ENCODE results near the gene DYNC1LI1. TPM values are rescaled to one million over a fixed set of nuclear protein-coding genes. Genes with fewer than 3 reads are reported as not detected.
A peak's percentile ranks its signal among the peaks of the same experiment; 100 is the strongest.

DYNC1LI1 gene
- total and polyA plus RNA-seq, 2 donors (not counting 1 experiment from before 2014, with no cell fraction given): 44.1 to 49.8 TPM

DNA sequence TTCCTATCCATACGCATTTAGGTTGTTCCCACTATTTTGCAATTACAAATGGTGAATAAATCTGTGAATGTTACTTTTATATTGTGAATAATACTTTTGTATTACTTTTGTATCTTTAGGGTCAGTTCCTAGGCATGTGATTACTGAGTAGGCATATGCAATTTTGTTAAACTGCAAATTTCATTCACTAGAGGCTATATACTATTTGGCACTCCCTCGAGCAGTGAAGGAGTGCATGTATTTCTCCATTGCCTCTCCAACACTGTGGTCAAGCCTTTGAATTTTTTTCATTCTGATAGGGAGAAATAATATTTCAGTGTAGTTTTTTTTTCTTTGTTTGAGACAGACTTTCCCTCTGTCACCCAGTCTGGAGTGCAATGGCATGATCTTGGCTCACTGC is 59.7 kb downstream of the DYNC1LI1 start:
- no peak overlapping the region for H3K4me3 ChIP-seq (replicated peaks in 1 of 4; ENCODE audit: control extremely low read depth in 1 of 4, insufficient read depth in 1 of 4, low read depth in 3 of 4, low read length in 4 of 4)
- H3K4me1 ChIP-seq (ENCODE audit: control insufficient read depth, extremely low read depth, insufficient read depth, low read length): no peaks in the 10 kb centered on the region
- H3K27ac ChIP-seq (ENCODE audit: insufficient read depth, low read length): no peak overlapping the region
- H3K9ac ChIP-seq (ENCODE audit: insufficient read depth, low read length): no peak overlapping the region
- TF ChIP-seq EZH2 (IDR thresholded peaks at IDR 0.05; ENCODE audit: low read length, missing control alignments): no peak
- TF ChIP-seq, protein P1, sequence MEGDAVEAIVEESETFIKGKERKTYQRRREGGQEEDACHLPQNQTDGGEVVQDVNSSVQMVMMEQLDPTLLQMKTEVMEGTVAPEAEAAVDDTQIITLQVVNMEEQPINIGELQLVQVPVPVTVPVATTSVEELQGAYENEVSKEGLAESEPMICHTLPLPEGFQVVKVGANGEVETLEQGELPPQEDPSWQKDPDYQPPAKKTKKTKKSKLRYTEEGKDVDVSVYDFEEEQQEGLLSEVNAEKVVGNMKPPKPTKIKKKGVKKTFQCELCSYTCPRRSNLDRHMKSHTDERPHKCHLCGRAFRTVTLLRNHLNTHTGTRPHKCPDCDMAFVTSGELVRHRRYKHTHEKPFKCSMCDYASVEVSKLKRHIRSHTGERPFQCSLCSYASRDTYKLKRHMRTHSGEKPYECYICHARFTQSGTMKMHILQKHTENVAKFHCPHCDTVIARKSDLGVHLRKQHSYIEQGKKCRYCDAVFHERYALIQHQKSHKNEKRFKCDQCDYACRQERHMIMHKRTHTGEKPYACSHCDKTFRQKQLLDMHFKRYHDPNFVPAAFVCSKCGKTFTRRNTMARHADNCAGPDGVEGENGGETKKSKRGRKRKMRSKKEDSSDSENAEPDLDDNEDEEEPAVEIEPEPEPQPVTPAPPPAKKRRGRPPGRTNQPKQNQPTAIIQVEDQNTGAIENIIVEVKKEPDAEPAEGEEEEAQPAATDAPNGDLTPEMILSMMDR (conservative IDR thresholded peaks at IDR 0.05 in 1 of 2, IDR thresholded peaks at IDR 0.05 in 1 of 2; ENCODE audit: low read depth in 1 of 2, low read length in 2 of 2): no peak
- no peaks in the 10 kb centered on the region for H3K27me3 ChIP-seq (ENCODE audit: control insufficient read depth, insufficient read depth, low read length)
- H3K4me2 ChIP-seq (ENCODE audit: extremely low read depth, insufficient read depth, low read length): no peak overlapping the region
- DNase-seq (ENCODE audit: low read depth in 2 of 2): no peak
- no peaks in the 10 kb centered on the region for H3K36me3 ChIP-seq (ENCODE audit: control insufficient read depth, insufficient read depth, low read length)
- no peaks in the 10 kb centered on the region for H3K9me3 ChIP-seq (ENCODE audit: control insufficient read depth, insufficient read depth, low read depth, low read length)
- no peaks in the 10 kb centered on the region for H3K79me2 ChIP-seq (ENCODE audit: control insufficient read depth, insufficient read depth, low read length)
- no peak overlapping the region for H2AFZ ChIP-seq (ENCODE audit: low read length)
- no peaks in the 10 kb centered on the region for H4K20me1 ChIP-seq (ENCODE audit: control insufficient read depth, extremely low read depth, insufficient read depth, low read length)

DNA sequence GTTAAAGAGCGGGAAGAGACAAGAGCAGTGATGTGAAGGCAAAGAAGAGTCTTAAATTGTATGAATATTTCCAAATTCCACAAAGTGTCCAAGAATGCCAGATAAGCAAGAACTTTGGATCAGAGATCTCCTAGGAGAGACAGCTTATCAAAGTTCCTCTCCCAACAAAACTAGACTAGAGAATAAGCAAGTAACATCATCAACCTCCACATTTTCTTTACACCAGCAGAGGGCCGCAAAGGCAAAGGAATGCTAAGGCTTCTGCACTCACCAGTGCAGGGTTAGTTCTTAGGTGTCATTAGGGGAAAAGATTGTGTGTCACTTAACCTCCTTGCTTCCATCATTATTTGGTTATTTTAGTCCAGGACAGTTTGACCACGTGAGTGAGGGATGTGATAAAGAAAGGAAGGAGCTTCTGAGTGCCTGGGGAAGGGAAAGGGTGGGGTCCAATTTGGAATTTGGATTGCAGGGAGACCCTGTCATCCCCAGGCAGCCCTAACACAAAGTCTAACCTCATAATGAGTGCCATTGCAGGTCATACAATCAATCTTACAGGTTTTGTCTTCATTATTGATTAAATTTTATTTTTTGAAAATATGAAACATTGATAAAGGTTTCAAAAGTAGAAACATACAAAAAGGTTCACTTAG is 60.5 kb downstream of the DYNC1LI1 start:
- no peaks in the 10 kb centered on the region for H4K20me1 ChIP-seq (ENCODE audit: control insufficient read depth, extremely low read depth, insufficient read depth, low read length)
- H3K4me2 ChIP-seq (ENCODE audit: extremely low read depth, insufficient read depth, low read length): no peak overlapping the region
- no peak for TF ChIP-seq EZH2 (IDR thresholded peaks at IDR 0.05; ENCODE audit: low read length, missing control alignments)
- TF ChIP-seq, protein P1 (conservative IDR thresholded peaks at IDR 0.05 in 1 of 2, IDR thresholded peaks at IDR 0.05 in 1 of 2; ENCODE audit: low read depth in 1 of 2, low read length in 2 of 2): peak; percentile 72 to 87
- no peaks in the 10 kb centered on the region for H3K4me1 ChIP-seq (ENCODE audit: control insufficient read depth, extremely low read depth, insufficient read depth, low read length)
- no peak overlapping the region for H3K27ac ChIP-seq (ENCODE audit: insufficient read depth, low read length)
- no peaks in the 10 kb centered on the region for H3K36me3 ChIP-seq (ENCODE audit: control insufficient read depth, insufficient read depth, low read length)
- no peaks in the 10 kb centered on the region for H3K9me3 ChIP-seq (ENCODE audit: control insufficient read depth, insufficient read depth, low read depth, low read length)
- H3K27me3 ChIP-seq (ENCODE audit: control insufficient read depth, insufficient read depth, low read length): no peaks in the 10 kb centered on the region
- DNase-seq (ENCODE audit: low read depth in 2 of 2): peak; percentile 54 to 78
- H3K4me3 ChIP-seq (replicated peaks in 1 of 4; ENCODE audit: control extremely low read depth in 1 of 4, insufficient read depth in 1 of 4, low read depth in 3 of 4, low read length in 4 of 4): no peak overlapping the region
- H3K9ac ChIP-seq (ENCODE audit: insufficient read depth, low read length): no peak overlapping the region
- no peaks in the 10 kb centered on the region for H3K79me2 ChIP-seq (ENCODE audit: control insufficient read depth, insufficient read depth, low read length)
- H2AFZ ChIP-seq (ENCODE audit: low read length): no peak overlapping the region

DNA sequence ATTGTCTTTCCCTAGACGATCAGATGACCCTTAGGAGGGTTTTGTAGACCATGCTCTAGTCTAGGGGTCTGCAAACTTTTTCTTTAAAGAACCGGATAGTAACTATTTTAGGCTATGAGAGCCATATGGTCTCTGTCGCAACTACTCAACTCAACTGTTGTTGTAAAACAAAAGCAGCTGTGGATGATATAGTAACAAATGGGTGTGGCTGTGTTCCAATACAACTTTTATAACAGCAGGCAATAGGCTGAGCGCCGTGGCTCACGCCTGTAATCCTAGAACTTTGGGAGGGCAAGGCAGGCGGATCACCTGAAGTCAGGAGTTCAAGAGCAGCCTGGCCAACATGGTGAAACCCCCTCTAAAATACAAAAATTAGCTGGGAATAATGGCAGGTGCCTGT is 61.9 kb downstream of the DYNC1LI1 start:
- no peaks in the 10 kb centered on the region for H3K27me3 ChIP-seq (ENCODE audit: control insufficient read depth, insufficient read depth, low read length)
- peak in 1 of 2 donors; percentile 86 for DNase-seq (ENCODE audit: low read depth in 2 of 2)
- no peak overlapping the region for H2AFZ ChIP-seq (ENCODE audit: low read length)
- no peaks in the 10 kb centered on the region for H3K79me2 ChIP-seq (ENCODE audit: control insufficient read depth, insufficient read depth, low read length)
- no peak overlapping the region for H3K27ac ChIP-seq (ENCODE audit: insufficient read depth, low read length)
- H3K9me3 ChIP-seq (ENCODE audit: control insufficient read depth, insufficient read depth, low read depth, low read length): no peaks in the 10 kb centered on the region
- no peaks in the 10 kb centered on the region for H3K4me1 ChIP-seq (ENCODE audit: control insufficient read depth, extremely low read depth, insufficient read depth, low read length)
- TF ChIP-seq, protein P1 (conservative IDR thresholded peaks at IDR 0.05 in 1 of 2, IDR thresholded peaks at IDR 0.05 in 1 of 2; ENCODE audit: low read depth in 1 of 2, low read length in 2 of 2): no peak
- no peak for TF ChIP-seq EZH2 (IDR thresholded peaks at IDR 0.05; ENCODE audit: low read length, missing control alignments)
- no peaks in the 10 kb centered on the region for H3K36me3 ChIP-seq (ENCODE audit: control insufficient read depth, insufficient read depth, low read length)
- H3K9ac ChIP-seq (ENCODE audit: insufficient read depth, low read length): no peak overlapping the region
- H3K4me2 ChIP-seq (ENCODE audit: extremely low read depth, insufficient read depth, low read length): no peak overlapping the region
- H4K20me1 ChIP-seq (ENCODE audit: control insufficient read depth, extremely low read depth, insufficient read depth, low read length): no peaks in the 10 kb centered on the region
- no peak overlapping the region for H3K4me3 ChIP-seq (replicated peaks in 1 of 4; ENCODE audit: control extremely low read depth in 1 of 4, insufficient read depth in 1 of 4, low read depth in 3 of 4, low read length in 4 of 4)
